ENCODE data around the gene C19orf81.

The C19orf81 gene

DNA sequence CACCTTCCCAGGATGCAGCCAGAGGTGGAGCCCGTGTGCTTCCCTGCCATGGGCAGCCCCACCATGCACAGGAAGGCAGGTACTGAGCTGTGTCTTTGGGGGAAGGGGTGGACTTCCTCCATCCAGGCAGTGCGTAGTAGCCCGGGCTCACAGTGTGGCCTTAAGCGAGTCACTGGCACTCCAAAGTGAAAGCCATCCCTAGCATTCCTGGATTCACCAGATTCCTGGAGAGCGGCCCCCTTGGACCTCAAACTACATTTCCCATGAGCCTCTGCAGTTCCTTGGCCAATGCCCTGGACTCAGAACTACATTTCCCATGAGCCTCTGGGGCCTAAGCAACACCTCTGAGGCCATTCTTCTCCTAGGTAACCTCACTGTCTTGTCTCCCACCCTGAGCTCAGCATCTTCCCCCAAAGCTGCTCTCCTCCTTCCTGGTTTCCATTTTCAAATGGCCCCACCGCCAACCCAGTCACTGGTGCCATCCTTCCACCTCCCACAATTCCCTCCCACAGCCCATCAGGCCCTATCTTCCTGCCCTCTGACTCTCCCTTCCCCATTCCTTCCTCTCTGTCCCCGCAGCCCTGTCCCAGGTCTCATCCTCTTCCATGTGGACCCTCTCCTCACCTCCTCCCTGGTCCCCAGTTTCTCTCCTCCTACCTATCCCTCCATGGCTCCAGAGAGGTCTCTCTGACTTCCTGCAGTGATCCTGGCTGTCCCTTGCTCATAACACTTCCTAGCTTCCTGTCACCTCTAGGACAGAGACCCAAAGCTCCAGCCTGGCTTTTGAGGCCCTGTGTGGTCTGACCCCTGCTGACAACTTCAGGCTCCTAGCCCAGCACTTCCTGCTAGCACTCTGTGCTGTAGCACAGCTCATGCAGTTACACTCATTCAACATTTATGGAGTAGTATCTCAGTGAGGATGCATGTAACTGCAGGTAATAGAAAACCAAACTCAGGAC, at the start of gene C19orf81:
C19orf81 (plus strand) TSS at position 13 of the 959 bp plus-strand sequence; CDS start at position 13, 0 bp downstream.
- TF ChIP-seq, protein P1, sequence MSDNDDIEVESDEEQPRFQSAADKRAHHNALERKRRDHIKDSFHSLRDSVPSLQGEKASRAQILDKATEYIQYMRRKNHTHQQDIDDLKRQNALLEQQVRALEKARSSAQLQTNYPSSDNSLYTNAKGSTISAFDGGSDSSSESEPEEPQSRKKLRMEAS (IDR thresholded peaks at IDR 0.05; ENCODE audit: low read depth, low read length), result no peak
- no peak for TF ChIP-seq POLR2A (IDR thresholded peaks at IDR 0.05; ENCODE audit: extremely low read depth, insufficient read length)
- TF ChIP-seq, protein P2, sequence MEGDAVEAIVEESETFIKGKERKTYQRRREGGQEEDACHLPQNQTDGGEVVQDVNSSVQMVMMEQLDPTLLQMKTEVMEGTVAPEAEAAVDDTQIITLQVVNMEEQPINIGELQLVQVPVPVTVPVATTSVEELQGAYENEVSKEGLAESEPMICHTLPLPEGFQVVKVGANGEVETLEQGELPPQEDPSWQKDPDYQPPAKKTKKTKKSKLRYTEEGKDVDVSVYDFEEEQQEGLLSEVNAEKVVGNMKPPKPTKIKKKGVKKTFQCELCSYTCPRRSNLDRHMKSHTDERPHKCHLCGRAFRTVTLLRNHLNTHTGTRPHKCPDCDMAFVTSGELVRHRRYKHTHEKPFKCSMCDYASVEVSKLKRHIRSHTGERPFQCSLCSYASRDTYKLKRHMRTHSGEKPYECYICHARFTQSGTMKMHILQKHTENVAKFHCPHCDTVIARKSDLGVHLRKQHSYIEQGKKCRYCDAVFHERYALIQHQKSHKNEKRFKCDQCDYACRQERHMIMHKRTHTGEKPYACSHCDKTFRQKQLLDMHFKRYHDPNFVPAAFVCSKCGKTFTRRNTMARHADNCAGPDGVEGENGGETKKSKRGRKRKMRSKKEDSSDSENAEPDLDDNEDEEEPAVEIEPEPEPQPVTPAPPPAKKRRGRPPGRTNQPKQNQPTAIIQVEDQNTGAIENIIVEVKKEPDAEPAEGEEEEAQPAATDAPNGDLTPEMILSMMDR (IDR thresholded peaks at IDR 0.05; ENCODE audit: low read depth, low read length), result no peak
- no peak for TF ChIP-seq MYC (IDR thresholded peaks at IDR 0.05; ENCODE audit: low read depth, low read length)
- DNase-seq (ENCODE audit: low read depth), result peak; percentile 33
- H3K4me3 ChIP-seq (ENCODE audit: low read depth, low read length), result no peak within 1 kb of the TSS

DNA sequence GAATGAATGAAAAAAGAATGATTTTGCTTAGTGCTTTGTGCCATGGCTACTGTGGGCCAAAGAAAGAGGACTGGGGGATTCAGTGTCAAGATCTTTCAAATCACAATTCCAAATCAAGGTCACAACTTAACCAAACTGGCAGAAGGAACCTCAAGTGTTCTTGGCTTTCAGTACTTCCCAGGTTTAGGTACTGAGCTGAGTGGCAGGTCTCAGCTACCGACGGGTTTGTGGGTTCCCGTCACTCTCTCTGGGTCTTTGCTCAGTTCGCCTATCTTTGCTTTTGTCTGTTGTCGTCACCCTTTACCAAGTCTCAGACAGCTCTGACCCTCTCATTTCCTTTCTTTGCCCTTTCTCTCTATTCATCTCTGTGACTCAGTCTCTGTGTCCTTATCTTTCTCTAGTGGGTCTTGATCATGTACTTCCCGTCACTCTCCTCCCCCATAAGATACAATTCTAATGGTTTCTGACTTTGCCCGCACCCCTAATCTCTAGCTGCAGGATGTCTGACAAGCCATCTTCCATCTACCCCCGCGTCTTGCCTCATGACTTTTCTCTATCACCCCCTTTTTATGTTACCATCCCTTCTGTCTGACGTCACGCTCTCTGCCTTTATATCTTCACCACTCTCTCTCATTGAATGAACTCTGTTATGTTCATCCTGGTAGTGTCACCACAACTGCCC, 47.7 kb upstream of the C19orf81 start:
- H3K4me3 ChIP-seq (ENCODE audit: low read depth, low read length), result no peak overlapping the region
- no peak for DNase-seq (ENCODE audit: low read depth)
- TF ChIP-seq MYC (IDR thresholded peaks at IDR 0.05; ENCODE audit: low read depth, low read length) (no peak), POLR2A (IDR thresholded peaks at IDR 0.05; ENCODE audit: extremely low read depth, insufficient read length) (no peak)
- TF ChIP-seq, protein P2 (IDR thresholded peaks at IDR 0.05; ENCODE audit: low read depth, low read length), result no peak
- TF ChIP-seq, protein P1 (IDR thresholded peaks at IDR 0.05; ENCODE audit: low read depth, low read length), result no peak

DNA sequence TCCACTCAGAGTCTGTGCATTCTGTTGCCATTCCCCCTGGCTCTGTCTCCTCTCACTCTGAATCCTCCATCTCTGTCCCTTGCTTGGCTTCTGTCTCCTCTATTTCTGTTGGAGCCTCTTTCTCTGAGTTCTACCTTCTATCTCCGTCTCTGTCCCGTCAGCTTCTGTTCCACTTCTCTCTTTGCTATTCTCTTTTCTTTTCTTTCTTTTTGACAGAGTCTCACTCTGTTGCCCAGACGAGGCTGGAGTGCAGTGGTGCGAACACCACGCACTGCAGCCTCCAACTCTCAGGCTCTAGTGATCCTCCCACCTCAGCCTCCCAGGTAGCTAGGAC, 47.2 kb upstream of the C19orf81 start:
- no peak overlapping the region for H3K4me3 ChIP-seq (ENCODE audit: low read depth, low read length)
- TF ChIP-seq, protein P2 (IDR thresholded peaks at IDR 0.05; ENCODE audit: low read depth, low read length), result no peak
- TF ChIP-seq MYC (IDR thresholded peaks at IDR 0.05; ENCODE audit: low read depth, low read length) (no peak), POLR2A (IDR thresholded peaks at IDR 0.05; ENCODE audit: extremely low read depth, insufficient read length) (no peak)
- TF ChIP-seq, protein P1 (IDR thresholded peaks at IDR 0.05; ENCODE audit: low read depth, low read length), result no peak
- no peak for DNase-seq (ENCODE audit: low read depth)

DNA sequence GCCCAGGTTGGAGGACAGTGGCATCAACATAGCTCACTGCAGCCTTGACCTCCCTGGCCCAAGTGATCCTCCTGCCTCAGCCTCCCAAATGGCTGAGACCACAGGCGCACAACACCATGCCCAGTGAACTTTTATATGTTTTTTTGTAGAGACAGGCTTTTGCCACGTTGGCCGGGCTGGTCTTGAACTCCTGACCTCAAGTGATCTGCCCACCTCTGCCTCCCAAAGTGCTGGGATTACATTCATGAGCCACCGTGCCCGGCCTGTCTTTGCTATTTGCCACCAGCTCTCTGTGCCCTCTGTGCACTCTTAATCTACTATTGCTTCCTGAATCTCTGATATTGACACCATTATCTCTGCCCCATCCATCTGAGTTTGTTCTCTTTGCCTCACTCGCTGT, 46.7 kb upstream of the C19orf81 start:
- TF ChIP-seq POLR2A (IDR thresholded peaks at IDR 0.05; ENCODE audit: extremely low read depth, insufficient read length) (no peak), MYC (IDR thresholded peaks at IDR 0.05; ENCODE audit: low read depth, low read length) (no peak)
- TF ChIP-seq, protein P1 (IDR thresholded peaks at IDR 0.05; ENCODE audit: low read depth, low read length), result no peak
- TF ChIP-seq, protein P2 (IDR thresholded peaks at IDR 0.05; ENCODE audit: low read depth, low read length), result no peak
- no peak for DNase-seq (ENCODE audit: low read depth)
- H3K4me3 ChIP-seq (ENCODE audit: low read depth, low read length), result no peak overlapping the region

DNA sequence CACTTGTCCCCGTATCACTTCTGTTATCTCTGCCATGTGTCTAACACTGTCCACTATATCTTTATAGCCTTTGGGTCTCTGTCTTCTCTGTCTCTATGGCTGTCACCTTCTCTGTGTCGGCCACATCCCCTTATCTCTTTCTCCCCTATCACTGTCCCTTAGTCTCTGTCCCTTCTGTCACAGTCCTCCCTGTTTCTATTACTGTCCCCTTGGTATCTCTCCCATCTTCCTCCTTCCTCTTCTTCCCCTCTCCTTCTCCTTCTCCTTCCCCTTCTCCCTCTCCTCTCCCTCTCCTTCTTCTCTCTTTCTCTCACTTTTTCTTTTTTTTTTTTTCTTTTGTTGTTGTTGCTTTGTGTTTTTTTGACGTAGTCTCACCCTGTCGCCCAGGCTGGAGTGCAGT, 46.3 kb upstream of the C19orf81 start:
- DNase-seq (ENCODE audit: low read depth), result no peak
- no peak overlapping the region for H3K4me3 ChIP-seq (ENCODE audit: low read depth, low read length)
- TF ChIP-seq, protein P1 (IDR thresholded peaks at IDR 0.05; ENCODE audit: low read depth, low read length), result no peak
- TF ChIP-seq, protein P2 (IDR thresholded peaks at IDR 0.05; ENCODE audit: low read depth, low read length), result no peak
- TF ChIP-seq MYC (IDR thresholded peaks at IDR 0.05; ENCODE audit: low read depth, low read length), result no peak
- no peak for TF ChIP-seq POLR2A (IDR thresholded peaks at IDR 0.05; ENCODE audit: extremely low read depth, insufficient read length)

Data from NB4 (cell line).